ENCODE measurements around the gene KCNQ2.

GRCh38 chr20:63440366-63440955 is 32.0 kb downstream of the KCNQ2 start:
- no peak for TF ChIP-seq EP300 (IDR thresholded peaks at IDR 0.05; ENCODE audit: borderline replicate concordance)
- TF ChIP-seq MAX (IDR thresholded peaks at IDR 0.05), result no peak
